DMS114 treated with DMSO at 0.1 percent for 48 hours (cell line): ENCODE data around the gene AFF2.

Experiments
- DNase-seq: peaks from one replicate; lab custom pipeline; 2025; ENCODE audit not compliant: unreplicated experiment; lab: John Stamatoyannopoulos, UW

Gene AFF2

GRCh38 chrX:148580016-148580415 lies 79.6 kb downstream of the AFF2 start:
- DNase-seq: no peak

GRCh38 chrX:148582353-148582752 lies 81.9 kb downstream of the AFF2 start:
- no peak for DNase-seq

GRCh38 chrX:148588649-148589310 lies 88.4 kb downstream of the AFF2 start:
- DNase-seq: no peak

GRCh38 chrX:148592595-148592994 lies 92.2 kb downstream of the AFF2 start:
- DNase-seq: no peak

DNA sequence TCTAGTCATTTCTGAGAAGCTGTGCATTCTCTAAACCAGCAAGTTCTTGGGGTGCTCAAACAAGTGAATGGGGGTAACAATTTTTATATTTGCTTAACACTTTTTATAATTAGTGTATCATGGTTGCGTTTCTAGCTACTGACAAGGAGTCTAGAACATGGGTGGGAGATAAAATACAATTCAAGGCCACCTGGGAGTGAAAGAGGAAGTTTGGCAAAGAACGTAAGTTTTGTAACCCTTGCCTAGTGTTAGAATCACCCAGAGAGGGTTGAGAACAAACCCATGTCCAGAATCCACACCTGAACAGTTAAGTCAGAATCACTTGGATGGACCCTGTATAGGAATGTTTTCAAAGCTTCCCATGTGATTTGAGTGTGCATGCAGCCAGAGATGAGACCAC lies 92.7 kb downstream of the AFF2 start:
- DNase-seq: no peak

GRCh38 chrX:148593987-148594386 lies 93.6 kb downstream of the AFF2 start:
- DNase-seq: no peak

GRCh38 chrX:148599404-148599803 lies 99.0 kb downstream of the AFF2 start:
- no peak for DNase-seq

DNA sequence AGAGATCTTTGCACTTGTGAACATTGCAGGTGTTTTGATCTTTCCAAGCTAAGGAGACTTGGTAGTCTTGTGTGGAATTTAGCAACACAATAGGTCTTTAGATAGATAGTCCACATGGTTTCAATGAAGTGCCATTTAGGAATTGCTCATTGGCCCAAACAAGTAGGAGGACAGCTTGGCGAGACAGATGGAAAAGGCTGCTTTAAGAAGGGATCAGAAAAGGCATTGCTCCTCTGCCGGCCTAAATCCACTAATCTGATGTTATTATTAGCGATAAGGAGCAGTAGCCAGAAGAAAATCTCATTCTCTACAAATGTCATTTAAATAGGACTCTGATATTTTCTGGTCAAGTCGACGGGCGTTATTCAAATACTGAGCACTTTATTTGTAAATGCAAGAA lies 99.7 kb downstream of the AFF2 start:
- no peak for DNase-seq

GRCh38 chrX:148600581-148600980 lies 100.2 kb downstream of the AFF2 start:
- DNase-seq: no peak

GRCh38 chrX:148601034-148601433 lies 100.6 kb downstream of the AFF2 start:
- no peak for DNase-seq

GRCh38 chrX:148609515-148610327 lies 109.3 kb downstream of the AFF2 start:
- no peak for DNase-seq

DNA sequence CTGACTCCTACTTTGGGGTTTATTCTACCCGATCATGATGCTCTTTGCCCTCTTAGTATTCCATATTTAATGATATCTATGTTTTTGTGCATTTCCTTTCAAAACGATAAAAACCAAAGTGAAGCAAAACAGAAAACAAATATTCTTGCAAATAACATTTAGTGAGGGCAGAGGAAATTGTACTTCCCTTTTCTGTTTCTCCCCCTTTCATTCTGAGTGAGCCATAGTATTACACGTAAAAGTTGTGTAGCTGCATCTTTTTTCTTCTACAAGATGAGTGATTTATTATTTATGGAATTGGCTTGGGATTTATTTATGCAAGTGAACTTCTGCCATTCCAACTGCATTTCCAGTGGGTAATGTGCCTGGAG lies 109.9 kb downstream of the AFF2 start:
- no peak for DNase-seq

DNA sequence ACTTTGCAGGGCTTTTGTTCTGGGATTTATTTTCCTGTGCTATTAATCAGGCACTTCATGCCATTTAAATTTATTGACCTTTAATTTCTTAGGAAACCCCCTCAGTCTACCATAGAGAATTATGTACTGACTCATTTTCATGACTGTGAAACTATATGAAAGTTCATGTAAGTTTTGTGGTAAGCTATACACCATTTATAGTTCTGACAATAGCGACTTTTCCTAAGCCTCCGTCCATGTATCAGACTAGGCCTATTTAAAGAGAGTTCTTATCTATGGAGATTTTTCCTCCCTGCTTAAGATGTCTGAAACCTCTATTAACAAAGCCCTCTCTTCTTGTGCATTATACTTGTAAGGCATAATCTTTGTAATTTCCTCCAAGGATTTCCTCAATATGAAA lies 111.6 kb downstream of the AFF2 start:
- DNase-seq: no peak

DNA sequence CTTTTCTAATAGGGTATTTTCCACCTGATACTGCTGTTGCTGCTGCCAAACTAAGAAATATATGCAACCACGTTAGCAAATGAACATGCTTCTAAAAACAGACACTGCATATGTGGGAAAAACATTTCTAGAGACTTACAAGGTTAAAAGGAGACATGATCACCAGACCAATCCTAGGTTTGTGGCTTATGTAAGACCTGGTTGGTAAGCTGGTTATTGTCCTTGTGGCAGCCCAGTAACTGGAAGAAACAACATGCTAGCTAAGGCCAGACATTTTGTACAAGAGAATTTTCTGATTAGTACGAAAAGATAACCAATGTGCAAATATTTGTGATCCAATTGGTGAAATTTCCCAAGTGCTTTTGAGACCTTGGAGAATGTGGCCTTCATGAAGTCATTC lies 112.0 kb downstream of the AFF2 start:
- no peak for DNase-seq

DNA sequence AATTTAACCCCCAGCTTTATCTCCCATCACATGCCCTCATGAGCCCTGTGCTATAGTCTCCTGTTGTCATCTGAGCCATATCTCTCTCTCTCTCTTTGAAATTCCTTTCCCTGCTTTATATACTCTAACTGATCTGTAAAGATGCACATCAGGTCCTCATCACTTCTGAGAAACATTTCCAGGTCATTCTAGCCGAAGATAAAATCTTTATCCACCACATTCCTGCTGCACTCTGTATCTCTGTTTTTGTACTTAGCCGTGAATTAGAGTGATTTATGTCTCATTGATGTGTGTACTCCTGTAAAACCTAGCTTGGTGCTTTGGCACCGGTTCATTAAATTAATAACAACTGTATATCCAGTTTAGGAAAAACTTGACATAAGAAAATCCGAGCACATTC lies 113.2 kb downstream of the AFF2 start:
- no peak for DNase-seq

DNA sequence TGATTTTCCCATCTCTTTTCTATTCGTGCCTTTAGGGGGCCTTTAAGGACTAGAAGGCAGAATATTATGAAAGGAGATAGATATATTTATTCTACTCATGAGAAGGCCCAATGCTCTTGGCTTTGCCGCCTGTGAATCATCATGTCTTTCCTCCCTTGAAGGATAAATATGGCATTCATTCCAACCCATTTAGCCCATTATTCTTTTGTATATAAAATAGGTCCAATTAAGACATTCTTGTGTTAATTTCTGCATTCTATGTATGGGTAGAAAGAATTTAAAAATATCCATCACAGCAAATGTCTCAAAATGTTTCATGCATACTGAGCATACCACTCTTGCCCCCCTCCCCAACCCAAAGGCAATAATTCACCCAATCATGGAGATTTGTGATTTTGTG lies 115.1 kb downstream of the AFF2 start:
- DNase-seq: no peak

- DNase-seq: no peak
These were observed 118.3 kb downstream of the AFF2 start for GRCh38 chrX:148618470-148619445.

DNA sequence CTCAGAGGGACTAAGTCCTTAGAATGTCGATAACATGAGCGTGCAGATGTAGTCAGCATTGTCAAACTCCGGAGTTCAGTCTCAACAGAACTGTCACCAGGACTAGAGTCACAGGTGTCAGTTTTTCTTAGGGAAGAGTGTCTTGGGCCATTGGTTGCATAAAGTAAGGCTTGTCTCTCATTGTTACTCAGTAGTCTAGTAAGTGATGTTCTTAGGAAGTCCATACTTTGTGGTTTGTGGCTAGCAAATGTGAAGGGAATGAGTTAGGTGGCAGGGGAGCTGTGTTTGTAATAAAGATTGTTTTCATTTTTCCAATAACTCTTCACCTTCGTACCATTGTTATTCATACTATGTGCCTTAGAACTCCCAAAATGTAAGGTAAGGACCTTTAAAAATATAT lies 119.6 kb downstream of the AFF2 start:
- no peak for DNase-seq

DNA sequence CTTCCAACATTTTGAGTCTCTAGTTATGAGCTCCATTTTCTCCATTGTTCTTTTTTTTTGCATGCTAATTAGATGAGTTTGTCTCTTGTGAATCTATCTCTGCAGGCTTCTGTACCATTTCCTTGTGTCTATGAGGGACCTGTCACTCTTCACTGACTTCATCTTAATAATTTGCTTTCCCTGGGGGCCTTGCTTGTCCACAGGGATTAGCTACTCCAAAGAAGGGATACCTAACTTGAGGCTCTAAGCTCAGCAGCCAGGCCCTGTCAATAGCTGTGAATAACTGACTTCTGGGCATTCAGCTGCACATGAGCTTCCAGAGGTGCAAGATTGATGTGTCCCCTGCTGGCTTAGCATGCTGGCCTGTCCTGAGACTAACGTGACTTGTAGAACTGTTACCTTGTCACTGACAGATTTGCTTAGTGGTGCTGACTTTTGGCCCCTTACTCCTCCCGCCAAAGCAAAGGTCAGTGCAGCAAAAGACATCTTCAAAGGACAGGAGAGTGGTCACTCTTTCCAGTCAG lies 124.6 kb downstream of the AFF2 start:
- DNase-seq: no peak

- no peak for DNase-seq
These were observed 128.2 kb downstream of the AFF2 start for GRCh38 chrX:148628621-148629020.

DNA sequence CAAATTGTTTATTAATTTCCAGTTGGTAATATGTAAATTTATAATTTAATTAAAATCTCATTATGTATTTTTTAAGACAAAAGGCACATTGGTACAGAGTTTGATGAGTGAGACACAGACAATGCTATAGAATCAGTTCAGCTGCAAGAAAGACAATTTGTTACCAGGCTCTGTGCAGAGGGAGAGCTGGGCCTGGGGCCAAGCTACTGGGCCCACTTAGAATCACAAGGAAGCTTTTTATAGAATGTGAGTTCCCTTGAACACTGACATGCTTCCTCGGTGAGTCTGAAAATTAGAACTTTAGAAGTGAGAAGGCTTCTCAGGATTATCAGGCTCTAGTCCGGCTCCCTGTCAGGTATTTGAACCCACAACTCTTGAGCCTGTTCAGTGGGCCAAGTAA lies 129.0 kb downstream of the AFF2 start:
- no peak for DNase-seq
